Activated CD8-positive, alpha-beta memory T cell treated with anti-CD3 and anti-CD28 coated beads, Interleukin-2, amount 50 U/mL, for 48 hours (primary cell): ENCODE measurements around the gene NABP1.

Experiments used
- DNase-seq: peaks from one replicate; pipeline ENCODE4 v3.0.0-alpha.2; 2020

NABP1 gene

DNA sequence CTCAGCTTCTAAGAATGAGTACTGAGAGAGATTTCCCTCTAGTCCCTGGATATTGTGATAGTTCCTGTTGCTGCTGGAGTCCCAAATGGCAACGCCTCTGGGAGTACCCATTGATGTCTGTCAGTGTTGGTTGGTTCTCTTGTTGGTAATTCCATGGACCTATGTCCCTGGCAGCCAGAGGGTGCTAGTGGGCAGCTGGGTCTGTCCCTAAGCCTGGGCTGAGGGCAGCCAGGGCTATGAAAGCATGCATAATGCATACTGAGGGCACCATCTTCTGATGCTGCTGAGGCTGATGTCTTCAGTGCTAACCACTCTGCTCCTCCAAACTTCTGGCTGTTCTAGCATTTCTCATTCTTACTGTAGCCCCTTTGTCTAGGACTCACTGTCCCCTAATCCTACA lies 35.9 kb downstream of the NABP1 start:
- DNase-seq: no peak

DNA sequence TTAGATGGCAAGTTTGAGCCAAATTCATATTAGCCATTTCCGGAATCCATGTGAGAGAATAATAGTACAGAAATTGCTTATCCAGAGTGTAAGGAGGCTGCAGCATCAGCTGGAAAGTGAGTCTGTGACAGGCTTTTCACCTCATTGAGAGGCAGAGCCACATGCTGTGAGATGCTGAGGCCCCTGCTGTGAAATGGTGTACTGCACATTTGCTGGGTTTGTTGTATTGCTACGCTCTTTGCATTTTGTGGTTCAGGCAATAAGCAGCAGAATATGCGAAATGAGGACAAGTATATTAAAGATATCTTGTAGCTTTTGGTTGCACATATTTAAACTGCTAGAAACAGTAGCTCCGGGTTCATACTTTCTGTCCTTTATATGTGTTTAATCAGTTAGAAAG lies 37.0 kb downstream of the NABP1 start:
- no peak for DNase-seq

DNA sequence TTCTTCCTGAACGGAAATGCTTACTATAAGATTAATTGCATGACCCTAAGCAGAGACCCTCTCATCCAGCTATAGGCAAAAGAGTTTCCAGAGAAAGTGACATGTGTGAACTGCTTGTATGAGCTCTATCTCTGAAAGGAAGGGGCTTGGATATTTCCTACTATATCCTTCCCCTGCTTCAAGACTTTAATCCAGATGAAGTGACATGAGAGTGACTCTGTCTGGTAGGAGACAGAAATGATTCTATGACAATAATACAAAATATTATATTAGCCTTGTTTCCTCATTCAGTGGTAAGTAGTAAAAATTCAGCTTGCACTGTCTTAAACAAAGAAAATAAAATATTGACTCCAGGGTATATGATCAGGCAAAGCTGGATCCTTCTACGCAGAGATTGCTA lies 37.5 kb downstream of the NABP1 start:
- no peak for DNase-seq

DNA sequence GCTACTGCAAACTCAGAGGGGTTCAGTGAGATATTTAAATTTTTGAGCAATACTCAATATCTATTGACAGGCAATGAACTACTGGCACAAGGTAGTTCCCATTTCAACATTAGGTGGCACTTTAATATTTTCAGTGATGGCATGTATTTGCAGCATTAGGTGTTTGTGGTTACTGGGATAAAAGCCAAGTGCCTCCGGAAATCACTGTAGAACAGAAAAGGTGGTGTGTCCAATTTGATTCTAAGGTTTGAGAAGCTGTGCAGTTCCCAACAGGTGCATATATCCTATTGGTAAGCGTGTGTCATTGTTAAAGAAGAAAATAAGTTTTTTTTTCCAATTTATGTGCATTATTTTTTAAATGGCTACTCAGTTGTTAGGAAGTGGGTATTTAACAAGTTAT lies 41.3 kb downstream of the NABP1 start:
- no peak for DNase-seq

DNA sequence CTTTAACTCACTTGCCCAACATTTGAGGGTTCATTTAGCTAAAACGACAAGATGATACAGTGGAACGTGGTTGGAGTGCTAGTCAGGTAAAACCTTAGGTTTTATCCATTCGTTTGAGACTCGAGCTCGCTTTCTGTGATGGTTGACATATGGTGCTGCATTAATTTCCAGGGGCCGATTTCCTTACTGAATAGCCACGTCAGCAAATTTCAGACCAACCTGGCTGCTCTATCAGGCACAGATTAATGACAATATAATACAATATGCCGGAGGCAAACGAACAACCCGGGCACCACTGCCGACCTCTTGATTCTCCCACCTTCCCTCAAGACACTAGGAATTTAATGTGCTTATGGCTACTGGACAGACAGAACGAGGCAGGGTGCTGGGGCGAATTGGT lies 42.0 kb downstream of the NABP1 start:
- DNase-seq: no peak

DNA sequence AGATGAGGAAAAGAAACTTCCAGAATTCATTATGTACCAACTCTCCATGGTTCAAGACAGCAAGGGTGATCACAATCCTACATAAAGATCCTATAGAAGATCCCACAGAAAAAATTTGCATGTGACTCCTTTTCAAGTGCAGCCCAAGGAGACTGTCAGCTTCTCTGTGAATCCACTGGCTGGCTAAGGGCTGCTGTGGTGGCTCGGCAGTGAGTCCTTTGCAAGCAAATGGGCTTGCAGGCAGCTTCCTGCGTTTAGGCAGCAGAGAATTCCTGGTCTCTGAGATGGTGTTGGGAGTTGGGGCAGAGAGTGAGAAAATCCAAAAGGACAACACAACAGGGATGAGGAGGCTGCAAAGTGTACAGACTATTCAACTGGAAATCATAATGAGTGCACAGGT lies 43.4 kb downstream of the NABP1 start:
- no peak for DNase-seq

DNA sequence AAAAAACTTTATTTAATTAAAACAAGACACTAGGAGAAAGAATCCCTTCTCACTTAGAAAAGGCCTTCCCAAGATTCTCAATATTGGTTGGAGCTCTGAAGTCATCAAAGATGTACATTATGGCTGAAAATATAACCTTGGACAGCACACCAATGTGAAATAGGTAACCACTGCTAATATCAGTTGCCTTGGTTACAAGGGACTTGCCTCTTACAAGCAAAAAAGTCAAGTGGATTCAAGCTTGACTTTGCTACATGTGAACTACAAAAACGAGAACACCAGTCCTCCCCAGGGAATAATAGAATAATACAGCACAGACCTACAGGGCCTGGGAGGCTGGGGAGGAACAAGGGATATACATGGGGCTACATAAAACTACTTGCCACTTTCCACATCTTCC lies 46.1 kb downstream of the NABP1 start:
- DNase-seq: no peak

DNA sequence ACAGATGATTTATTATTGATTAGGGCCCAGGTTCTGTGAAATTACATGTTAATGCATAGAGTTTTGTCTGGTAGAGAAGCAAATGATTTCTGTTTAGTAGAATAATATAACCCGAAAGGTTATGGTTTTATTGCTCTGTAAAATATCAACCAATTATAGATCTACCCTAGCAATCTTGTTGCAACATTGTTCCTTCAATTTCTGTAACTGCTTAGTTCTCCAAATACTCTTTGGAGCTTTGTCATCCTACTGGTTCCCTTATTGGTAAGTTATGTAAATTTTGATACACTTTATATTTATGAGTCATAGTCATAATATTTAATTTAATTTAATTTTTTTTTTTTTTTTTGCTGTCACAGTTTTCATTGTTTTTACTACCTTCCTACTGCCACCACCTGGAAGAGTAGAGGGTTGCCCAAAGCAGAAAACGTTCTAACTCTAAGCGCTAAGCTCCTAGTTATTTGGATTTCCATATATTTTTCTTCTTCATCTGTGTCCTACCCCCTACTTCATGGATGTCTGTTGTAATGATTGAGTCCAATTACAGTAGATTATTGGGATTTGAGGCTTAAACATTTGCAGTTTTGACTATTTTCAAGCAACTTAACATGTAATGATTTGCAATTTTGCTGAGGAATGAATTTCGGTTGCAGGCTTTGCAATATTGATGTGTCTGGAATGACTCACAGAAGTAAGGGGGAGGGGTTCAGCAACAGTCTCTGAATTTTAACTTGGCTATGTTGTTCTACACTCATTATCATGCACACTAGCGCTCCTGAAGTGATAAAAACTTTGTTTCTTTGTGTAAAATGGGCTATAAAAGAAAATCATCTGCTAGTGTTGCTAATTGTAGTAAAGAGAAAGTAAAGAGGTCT lies 51.1 kb downstream of the NABP1 start:
- DNase-seq: no peak

DNA sequence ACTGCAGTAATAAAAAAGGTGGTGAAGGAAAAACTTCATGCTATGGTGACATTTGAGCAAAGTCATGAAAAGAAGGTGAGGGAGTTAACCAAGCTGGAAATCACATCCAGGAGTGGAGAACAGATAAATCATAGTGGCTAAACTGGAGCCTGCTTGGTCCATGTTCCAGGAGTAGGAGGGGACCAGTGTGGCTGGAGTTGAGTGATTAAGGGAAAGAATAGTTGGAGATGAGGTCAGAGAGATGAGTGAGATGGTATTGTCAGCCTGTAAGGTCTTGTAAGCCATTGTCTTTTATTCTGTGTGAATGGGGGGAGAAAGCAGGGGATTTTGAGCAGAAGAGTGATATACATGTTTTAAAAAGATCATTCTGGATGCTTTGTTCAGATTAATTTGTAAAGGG lies 52.3 kb downstream of the NABP1 start:
- no peak for DNase-seq
